SIG-M5 treated with dmso at 0.1 percent for 504 hours (cell line): ENCODE data around the gene HIGD1C.

Experiments
- DNase-seq: peaks from one replicate; lab custom pipeline; 2025; ENCODE audit not compliant: unreplicated experiment; lab: John Stamatoyannopoulos, UW

The HIGD1C gene

DNA sequence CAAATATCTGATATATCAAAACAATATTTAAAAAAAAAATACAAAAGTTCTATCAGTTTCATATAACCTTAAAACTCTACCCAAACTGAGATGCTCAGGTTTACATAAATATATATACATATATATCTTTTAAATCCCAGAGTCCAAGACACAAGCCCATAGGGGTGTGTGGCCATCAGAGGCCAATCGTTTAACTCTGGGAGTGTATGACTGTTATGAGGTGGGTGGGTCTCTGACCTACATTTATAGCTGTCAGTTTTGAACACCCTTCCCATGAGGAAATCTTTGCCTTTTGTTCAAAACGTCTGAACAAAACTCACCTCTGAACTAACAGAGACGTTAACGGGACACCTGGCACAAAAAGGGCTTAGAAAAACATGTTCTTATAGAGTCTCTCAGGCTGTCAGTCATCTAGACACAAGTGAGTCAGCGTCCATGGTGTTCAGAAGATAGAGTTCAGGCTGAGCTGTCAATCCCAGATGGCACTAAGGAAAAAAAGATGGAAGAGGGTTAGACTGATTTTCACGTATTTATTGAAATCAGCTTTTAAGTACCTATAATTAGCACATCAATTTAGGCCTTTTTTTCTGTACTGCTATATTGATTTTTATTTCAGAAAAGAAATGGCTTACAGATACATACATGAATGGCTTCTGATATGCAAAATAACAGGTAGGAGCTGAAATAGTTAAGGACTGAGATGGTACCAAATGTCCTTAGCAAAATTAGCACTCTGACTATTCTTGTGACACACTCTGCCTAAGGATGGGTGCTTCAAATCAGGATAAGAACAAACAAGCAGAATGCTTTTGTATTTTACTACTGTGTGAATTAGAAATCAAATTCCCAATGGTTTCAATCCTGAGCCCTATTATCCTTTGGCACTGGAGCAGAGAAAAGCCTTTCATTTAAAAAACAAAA is 29.2 kb downstream of the HIGD1C start:
- no peak for DNase-seq

DNA sequence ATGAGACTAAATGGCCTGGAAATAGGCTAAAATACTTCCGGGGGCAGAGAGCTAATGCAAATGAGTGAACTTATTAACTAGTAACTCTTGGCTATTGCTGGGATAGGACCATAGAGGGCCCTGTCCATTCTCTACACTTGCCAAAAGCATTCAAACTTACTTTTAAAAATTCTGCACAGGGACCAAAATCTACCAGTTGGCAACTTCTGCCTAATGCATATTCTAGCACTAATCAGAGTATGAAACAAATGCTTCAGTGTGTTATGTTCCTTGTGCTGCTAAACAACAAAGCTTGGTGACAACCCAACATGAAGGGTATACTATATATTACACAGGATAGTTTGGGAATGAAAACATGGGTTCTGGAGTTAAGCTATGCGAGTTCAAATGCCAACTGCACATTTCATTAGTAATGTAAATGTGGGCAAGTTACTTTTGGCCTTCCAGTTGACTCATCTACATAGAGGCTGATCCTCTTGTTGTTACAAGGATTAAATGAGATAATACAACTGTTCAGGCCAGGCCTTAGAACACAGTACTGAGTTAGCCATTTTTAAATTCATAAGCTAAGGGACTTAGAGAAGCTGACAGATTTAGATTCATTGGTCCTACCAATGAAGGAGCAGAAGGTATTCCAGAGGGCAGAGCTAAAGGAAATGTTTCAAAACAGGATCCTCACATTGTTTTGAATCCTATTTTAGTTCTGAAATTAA is 32.4 kb downstream of the HIGD1C start:
- no peak for DNase-seq

DNA sequence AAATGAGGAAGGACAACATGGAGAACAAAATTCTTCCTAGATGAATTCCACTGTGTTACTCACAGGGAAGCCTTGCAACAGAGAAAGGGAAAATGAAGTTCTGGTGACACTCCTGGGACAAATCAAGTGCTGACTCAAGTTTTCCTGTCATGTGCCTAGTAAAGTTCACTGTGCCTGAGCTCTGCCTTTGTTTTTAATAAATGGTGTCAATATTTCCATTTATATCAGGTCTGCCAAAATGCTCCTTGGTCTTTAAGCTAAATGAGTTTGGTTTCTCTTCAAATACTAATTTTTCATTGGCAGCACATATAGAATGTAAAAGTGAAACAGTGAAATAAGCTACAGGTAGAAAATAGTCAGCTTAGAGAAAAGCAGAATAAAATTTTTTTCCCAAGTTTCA is 33.0 kb downstream of the HIGD1C start:
- no peak for DNase-seq

DNA sequence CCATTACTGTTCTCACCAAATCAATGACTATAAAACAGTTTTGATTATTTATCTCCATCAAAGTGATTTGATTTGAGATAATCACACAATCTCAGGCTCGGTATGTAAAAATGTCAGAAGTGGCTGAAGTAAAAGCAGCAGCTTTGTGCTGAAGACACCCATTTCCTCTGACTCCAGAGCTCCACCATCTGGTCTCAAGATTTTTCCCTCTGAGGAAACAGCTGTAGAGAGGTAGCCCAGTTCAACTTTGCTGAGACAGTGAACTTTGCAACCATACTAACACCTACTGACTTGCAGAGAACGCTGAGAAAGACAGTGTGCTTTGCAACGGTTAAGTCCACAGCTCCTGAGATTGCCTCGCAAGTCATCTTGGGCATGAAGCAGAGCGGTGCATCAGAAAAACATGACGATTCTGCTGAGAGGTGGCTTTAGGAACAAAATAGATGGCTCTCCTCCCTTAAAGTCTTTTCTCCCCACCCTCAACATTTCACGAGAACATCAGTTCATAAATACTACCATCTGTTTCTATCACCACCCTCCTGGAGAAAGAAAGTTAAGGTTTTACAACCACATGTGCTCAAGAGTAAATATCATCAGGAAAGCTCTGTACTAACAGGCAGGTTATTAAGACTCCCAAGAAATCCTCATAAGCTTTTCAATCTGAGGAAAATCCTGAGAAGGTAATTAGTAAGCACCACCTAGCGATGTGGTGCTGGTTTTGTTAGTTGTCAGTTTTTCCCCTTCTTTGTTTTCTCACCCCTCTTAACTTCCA is 34.8 kb downstream of the HIGD1C start:
- peak; percentile 57 for DNase-seq

DNA sequence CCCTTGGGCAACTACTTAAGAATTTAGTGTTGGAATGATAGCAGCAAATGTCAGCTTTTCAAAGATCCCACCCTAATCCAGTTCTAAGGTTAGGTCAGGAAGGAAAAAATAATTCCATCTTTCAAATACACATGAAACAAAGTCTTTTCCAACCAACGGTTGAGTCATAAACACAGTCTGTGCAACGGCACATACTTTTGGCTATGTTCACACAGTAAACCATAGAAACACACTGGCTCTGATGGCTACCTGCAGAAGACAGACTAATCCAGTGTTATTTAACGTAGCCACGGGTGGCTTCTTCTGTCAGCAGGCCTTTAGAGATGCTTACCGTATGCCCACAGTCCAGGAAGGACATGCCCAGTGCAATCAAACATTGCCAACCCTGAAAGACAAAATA is 35.7 kb downstream of the HIGD1C start:
- DNase-seq, result no peak

DNA sequence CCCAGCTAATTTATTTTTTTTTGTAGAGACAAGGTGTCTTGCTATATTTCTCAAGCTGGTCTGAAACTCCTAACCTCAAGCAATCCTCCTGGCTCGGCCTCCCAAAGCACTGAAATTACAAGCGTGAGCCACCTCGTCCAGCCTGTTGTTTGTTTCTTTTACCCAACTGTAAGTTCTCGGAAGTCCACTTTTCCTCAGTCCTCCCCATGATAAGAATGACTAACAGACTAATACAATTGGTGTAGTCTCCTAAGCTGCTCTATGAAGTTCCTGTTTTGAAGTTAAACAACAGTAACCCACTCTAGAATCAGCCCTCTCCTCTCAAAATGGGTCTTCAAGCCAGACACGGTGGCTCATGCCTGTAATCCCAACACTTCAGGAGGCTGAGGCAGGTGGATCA is 36.5 kb downstream of the HIGD1C start:
- no peak for DNase-seq

DNA sequence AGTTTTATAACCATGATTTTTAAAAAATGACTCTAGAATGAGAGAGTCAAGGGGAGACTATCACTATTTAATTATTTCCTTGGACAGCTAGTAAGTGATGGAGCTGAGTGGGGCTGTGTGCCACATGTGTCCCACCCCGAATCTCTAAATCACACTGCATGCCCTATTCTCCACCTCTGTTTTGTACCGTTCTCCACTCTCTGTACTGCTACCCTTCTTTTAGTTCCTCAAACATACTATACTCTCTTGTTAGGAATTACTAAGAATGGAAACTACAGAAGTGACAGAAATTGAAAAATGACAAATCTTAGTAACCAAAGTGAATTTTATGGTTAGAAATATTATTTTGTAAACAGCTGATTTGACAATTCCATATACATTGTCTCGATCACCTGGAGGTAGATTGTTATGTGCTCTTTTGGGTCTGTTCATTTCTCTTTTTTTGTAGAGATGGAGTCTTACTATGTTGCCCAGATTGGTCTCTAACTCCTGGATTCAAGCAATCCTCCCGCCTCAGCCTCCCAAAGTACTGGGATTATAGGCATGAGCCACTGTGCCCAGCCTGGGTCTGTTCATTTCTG is 37.9 kb downstream of the HIGD1C start:
- no peak for DNase-seq

DNA sequence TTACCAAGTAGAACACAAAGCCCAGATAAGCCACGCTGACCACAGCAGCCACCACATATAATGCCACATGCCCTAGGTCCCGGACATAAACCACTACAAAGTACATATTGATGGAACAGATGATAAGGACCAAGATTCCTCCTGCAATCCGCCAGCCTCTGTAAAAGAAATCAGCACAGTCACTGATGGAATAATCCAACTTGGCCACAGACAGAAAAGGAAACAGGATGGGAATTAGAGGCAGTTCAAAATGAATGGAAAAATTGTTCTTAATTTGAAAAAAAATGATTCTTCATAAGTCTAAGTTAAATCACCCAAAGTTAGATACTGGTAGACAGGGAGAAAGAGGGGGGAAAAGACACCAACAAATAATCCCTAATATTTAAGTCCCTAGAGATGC is 38.4 kb downstream of the HIGD1C start:
- DNase-seq, result no peak

DNA sequence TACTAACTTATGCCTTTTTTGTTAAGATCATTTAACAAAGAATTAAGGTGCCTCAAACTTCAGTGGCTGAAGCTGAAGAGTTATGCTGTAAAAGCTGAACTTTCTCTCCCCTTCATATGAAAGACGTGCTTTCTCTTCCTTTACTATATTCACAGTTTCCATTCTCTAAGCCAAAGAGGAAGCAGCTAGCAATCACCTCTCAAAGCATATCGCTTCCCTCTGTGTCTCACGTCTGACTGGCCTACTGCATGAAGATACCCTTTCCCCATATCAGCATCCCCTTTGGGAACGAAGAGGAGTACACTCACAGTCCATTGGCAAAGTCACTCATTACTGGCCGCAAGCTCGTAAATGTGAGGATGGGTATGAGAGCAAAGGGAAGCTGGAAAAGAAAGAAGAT is 38.9 kb downstream of the HIGD1C start:
- peak; percentile 18 for DNase-seq

DNA sequence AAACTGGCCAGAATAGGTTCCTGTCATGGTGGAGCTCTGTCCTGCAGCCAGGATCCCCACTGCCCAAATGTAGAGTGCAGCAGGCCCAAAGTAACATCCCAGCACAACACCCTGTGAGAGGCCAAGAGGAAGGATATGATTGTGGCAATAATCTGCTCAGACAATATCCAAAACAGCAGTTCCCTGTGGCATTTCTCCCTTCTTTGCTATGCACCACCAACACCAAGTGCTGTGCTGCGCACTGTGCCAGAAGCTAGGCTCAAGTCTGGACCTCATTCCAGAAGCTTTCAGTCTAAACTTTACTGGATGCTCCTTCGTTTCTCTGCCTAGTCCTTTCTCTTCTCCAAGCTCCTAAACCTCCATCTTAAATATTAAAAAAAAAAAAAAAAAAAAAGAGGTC is 40.5 kb downstream of the HIGD1C start:
- DNase-seq, result no peak

DNA sequence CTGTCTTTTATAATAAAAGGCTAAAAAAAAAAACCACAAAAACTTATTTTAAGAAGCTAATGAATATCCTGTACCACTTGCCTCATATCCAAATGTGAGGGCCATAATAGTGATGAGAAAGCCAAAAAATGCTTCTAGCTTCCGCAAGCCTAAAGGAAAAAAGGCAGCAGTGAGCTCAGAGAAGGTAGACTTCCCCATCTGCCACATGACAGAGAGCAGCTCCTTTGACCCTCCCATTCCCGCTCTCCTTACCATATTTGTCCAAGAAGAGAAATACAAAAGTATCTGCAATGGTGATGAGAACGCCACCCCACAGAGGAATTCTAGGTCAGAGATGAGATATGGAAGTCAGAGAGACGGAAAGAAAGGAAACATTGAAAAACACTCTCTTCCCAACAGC is 46.7 kb downstream of the HIGD1C start:
- DNase-seq, result no peak

DNA sequence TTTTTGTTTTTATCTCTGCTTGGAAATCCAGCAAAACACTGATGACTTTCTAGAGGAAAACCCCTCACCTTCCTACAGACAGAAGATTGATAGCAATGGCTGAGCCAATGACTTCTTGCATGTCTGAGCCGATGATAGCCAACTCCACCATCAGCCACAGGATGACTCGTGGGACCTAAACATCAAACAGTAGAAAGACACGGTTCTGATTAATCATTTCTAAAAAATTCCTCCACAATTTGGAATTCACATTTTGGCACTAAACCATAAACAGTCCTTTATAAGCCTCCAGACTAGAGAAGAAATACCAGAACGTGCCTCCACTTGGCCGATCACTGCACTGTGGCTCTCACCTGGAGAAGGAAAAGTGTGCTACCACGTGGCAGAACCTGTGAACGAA is 47.9 kb downstream of the HIGD1C start:
- no peak for DNase-seq

DNA sequence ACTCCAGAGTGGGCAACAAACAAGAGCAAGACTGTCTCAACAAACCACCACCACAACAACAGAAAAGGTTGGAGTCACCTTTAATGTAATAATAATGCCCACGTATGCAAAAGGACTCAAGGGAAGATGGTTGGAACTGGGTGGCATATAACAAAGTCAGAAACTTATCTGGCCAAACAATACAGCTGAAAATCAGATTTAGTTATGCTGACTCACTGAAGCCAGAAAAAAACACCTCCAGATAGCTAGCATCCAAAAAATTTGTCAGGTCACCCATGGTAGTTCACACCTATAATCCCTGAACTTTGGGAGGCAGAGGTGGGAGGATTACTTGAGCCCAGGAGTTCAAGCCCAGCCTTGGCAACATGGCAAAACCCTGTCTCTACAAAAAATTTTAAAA is 49.5 kb downstream of the HIGD1C start:
- DNase-seq, result no peak

DNA sequence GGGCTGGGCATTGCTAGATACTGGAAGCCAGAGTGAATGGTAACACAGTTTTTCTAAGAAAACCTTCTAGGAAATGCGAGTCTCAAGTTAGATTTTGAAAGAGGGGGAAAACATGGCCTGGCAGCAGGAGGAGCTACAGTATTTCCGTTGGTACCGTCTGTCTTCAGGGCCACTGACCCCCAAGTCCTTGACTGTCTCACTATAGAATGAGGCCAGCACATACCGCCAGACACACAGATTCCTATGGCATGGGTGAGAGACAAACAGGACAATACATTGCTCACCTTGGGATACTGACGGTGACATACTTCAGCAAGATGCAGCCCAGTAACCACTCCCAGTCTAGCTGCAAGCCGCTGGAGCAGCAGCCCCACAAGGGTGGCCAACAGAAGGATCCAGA is 52.2 kb downstream of the HIGD1C start:
- no peak for DNase-seq

DNA sequence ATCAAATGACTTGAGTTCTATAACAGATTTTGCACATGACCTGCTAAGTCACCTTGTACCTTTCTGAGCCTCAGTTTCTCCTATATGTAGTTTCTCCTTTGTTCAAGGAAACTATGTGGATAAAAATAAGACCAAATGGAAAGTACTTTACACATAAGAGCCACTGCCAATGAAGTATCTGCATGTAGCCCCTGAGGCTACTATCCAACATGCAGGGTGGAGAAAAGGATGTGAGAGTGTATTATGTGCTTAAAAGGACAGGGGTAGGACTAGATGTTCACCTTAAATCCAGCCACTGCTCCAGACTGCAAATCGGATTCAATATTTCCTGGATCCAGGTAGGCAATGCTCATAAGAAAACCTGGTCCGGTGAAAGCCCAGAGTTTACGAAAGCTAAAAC is 52.7 kb downstream of the HIGD1C start:
- no peak for DNase-seq

DNA sequence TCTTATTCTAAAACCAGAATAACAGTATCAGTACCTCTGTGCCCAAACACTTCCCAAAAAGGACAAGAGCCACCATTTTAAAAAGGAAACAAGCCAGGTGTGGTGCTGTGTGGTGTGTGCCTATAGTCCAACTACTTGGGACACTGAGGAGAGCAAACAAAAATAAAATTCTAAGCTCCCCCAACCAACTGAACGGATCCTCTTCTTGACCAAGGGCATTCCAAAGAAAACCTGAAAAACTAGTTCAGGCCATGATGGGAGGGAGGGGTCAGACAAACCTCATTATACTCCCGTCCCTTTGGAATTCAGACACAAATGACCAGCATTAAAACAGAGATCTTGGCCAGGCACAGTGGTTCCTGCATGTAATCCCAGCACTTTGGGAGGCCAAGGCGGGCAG is 53.3 kb downstream of the HIGD1C start:
- peak; percentile 64 for DNase-seq

DNA sequence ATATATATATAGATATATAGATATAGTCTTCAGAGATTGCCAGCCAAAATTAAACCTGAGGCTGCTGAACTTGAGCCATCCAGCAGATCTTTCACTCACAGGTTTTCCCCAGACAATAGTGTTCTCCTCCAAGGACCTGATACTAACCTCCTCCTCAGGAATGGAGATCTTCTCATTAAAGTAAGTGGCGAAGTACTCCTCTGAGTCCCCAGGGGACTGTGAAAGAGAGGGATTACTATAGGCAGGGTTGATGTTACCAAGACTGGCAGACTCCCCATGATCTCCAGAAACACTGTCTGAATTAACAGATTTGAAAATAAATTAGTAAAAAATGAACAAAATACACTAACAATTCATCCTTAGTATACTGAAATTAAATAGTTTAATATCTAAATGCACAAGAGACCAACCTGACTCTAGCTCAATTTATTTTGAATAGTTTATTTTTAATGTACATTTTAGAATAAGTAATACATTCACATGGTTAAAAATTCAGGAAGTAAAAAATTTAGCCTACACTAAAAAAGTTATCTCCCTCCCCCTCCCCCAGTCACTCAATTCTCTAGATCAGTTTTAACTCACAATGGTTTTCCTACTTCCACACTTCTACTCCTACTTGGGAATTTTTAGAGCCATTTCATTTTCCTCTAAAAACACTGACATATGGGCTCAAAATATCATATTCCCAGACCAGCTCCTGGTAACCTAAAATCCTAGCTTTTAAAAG is 56.1 kb downstream of the HIGD1C start:
- DNase-seq, result no peak

DNA sequence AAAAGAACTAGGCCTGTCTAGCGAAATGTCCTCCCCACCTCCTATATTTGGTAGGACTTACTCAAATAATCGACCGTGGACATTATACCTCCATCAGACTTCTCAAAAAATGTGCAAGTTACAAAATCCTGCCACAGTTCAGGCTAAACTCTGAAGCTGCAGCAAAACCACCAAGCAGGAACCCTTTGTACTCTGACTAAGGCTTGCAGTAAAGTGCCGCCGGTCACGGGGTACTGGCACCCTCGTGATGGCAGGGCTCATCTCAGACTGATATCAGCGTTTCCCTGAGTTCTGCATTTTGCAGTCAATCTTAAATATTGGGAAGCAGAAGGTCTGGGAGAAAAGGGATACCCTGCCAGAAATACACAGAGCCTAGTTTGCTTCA is 56.7 kb downstream of the HIGD1C start:
- peak; percentile 65 for DNase-seq

DNA sequence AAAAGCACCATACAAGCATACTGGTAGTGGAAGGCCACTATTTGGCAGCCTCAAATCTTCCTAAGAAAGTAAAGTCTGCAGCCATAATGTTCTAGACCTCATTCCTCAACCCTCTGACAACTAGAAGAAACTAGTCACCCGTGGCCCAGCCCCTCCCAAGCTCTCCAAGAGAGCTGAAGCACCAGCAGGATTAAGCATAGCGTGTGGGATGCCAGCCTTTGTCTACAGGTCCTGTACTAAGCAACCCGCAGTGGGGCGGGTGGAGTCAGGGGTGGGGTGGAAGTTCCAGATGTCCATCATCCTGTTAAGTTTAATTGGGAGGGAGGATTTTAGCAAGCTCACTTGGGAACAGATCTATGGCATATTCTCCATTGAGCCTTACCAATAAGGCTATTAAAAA is 59.6 kb downstream of the HIGD1C start:
- no peak for DNase-seq

DNA sequence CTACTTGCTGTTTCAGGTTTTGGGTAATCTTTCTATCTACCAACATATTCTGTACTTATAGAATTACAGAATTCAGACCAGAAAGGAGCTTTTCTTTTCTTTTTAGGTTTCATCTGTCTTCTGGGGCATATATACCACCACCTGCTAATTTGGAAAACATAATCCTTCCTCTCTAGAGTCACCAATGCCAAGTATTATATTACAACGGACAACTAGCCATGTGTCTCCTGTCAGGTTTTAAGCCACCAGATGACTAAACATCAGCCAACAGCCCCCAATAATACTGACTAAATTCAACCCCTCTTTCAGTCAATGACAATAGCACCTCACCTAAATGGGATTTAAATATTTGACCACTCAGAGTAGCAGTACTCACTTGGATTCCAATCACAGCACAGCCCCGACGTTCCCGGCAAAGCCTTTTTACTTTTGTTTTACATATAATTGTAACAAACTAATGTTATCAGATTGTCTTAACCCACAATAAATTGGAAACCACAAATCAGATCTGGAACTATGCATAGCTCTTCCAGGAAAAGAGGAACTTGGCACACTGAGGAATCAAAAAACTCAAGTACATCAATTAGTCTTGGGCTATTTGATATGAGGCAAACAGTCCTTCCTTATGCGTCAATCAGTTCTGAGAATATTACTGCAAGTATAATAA is 60.4 kb downstream of the HIGD1C start:
- DNase-seq, result no peak
